HG02870 (cell line): ENCODE results near the gene COX7A1.
"Not testable (repeated sequence)": the region's sequence is repeated elsewhere in the genome, so short reads cannot be mapped to it uniquely, and the experiment has no call there.

Experiments used
- ATAC-seq: cut with Tn5 transposase; IDR thresholded peaks from one replicate; pipeline ENCODE4 v1.9.1; 2021; ENCODE audit warnings: mild to moderate bottlenecking, moderate library complexity; ENCODE audit not compliant: unreplicated experiment

The COX7A1 gene

GRCh38 chr19:36152352-36153091 is at the start of gene COX7A1:
TSS of gene COX7A1 (minus strand) at chr19:36152447. CDS start at chr19:36152407, 40 bp downstream.
- ATAC-seq, result no peak

- no peak for ATAC-seq
Observed at GRCh38 chr19:36201684-36202083, 49.4 kb upstream of the COX7A1 start.

GRCh38 chr19:36198119-36198518 is 45.9 kb upstream of the COX7A1 start:
- no peak for ATAC-seq

- ATAC-seq, result no peak
Observed at GRCh38 chr19:36196249-36196648, 44.0 kb upstream of the COX7A1 start.

- not testable (repeated sequence) for ATAC-seq
Observed at GRCh38 chr19:36186722-36187121, 34.5 kb upstream of the COX7A1 start.

- no peak for ATAC-seq
Observed at GRCh38 chr19:36183245-36183628, 31.0 kb upstream of the COX7A1 start.

GRCh38 chr19:36182612-36183244 is 30.5 kb upstream of the COX7A1 start:
- ATAC-seq, result no peak

GRCh38 chr19:36179077-36179476 is 26.8 kb upstream of the COX7A1 start:
- ATAC-seq, result not testable (repeated sequence)

- not testable (repeated sequence) for ATAC-seq
Observed at GRCh38 chr19:36173846-36174245, 21.6 kb upstream of the COX7A1 start.

GRCh38 chr19:36172852-36173251 is 20.6 kb upstream of the COX7A1 start:
- ATAC-seq, result no peak

GRCh38 chr19:36169084-36169760 is 17.0 kb upstream of the COX7A1 start:
- ATAC-seq, result no peak

GRCh38 chr19:36163813-36164212 is 11.6 kb upstream of the COX7A1 start:
- ATAC-seq, result no peak

GRCh38 chr19:36160821-36161596 is 8.8 kb upstream of the COX7A1 start:
- ATAC-seq, result no peak

GRCh38 chr19:36153126-36153525 is 879 bp upstream of the COX7A1 start:
- no peak for ATAC-seq

- no peak for ATAC-seq
Observed at GRCh38 chr19:36152019-36152351, 262 bp downstream of the COX7A1 start.

- no peak for ATAC-seq
Observed at GRCh38 chr19:36151144-36152018, 866 bp downstream of the COX7A1 start.

- ATAC-seq, result no peak
Observed at GRCh38 chr19:36150586-36150985, 1.7 kb downstream of the COX7A1 start.

GRCh38 chr19:36149673-36150406 is 2.4 kb downstream of the COX7A1 start:
- ATAC-seq, result no peak

GRCh38 chr19:36144624-36145023 is 7.6 kb downstream of the COX7A1 start:
- no peak for ATAC-seq

- no peak for ATAC-seq
Observed at GRCh38 chr19:36142496-36142895, 9.8 kb downstream of the COX7A1 start.
